ACHN (cell line): ENCODE measurements around the gene MLLT11.
"Not testable (repeated sequence)": the region's sequence is repeated elsewhere in the genome, so short reads cannot be mapped to it uniquely, and the experiment has no call there.

Source experiments
- DNase-seq: peaks from one replicate; pipeline ENCODE4 v3.0.0-alpha.2; 2015
- in situ Hi-C: cut with HindIII; loops from 2 replicates; pipeline ENCODE4 v1.10.0; 2017; ENCODE audit warnings: low sequenced_read_pairs, low pct_ligation_motif_present, low pct_unique_long_range_greater_than_20kb

Gene MLLT11

DNA sequence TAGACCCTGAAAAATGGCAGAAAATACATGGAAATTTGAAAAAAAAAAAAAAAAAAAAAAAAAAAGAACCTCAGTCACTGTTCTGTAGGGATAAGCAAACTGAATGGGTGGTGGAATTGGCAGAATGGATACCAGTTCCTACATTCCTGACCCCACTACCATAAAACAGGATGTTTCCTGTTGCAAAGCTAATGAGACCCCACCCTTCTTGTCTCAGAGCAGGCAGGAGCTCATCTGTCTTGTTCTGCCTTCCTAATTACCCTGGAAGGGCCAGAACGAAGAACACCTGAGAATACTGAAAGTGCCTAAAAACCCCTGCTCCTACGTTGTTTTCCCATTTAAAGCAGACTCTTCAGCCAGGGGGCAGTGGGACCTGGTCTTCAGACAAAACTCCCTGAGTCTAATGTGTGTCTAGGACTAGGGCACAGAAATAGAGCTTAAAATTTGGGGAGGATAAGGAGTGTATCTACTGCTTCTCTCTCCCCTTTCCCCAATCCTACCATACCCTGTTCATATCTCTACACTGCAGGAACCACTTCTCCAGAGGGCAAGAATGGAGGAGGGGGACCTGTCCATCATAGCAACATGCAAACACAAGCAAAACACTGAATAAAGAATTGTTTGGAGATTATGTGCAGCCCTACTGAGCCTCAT is 8.7 kb upstream of the MLLT11 start:
- in situ Hi-C loops, result no loop called here
- no peak for DNase-seq

DNA sequence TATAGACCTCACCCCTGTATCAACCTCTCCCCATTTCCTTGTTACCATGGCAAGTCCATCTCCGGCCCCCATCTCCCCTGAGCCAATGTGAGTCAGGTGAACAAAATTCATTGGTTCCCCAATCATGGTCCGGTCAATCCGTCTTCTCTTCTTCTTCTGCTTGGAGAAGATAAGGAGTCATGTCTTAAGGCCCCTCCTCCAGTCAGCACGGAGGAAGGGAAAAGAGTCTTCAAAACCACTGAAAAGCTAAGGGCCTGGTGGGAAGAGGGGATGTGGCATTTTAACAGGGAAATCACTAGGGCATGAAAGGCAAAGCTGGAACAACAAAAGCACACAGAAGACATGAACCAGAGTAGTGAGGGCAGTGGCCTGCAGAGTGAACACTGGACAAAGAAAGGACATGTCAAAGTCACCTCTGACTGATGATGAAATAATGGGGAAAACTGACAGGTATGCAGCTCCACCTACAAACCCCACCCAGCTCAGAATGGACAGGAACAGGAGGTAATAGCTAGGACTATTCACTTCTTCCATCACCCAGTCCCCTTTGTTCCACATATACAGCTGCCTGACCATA is 5.1 kb upstream of the MLLT11 start:
- DNase-seq, result no peak
- in situ Hi-C loops, result no loop called here

DNA sequence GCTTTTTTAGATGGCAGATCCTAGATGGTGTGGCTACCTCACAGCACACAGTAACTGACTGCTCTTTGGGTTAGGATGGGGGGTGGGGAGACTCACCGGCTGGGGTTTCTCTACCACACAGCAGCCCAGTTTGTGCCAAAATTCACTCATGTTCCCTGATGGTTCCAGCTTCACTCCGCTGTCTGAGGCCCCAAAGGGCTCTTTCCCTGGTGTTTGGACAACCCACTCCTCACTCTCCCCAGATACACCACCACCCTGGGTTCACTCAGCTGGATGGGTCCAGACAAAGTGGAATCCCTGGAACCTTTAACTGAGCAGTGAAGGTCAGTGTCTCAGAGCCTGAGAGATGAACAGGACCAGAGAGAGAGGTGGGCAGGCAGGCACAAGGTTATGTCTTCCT is 4.6 kb upstream of the MLLT11 start:
- in situ Hi-C loops, result no loop called here
- DNase-seq, result no peak

GRCh38 chr1:151056149-151056548 is 4.0 kb upstream of the MLLT11 start:
- in situ Hi-C loops, result no loop called here
- DNase-seq, result no peak

GRCh38 chr1:151058692-151059091 is 1.5 kb upstream of the MLLT11 start:
- in situ Hi-C loops, result no loop called here

GRCh38 chr1:151059109-151060006 is 839 bp upstream of the MLLT11 start, which contains the start of gene CDC42SE1:
TSS of gene CDC42SE1 (minus strand) at chr1:151059622. CDS start at chr1:151055730, 3,892 bp downstream.
- peak; percentile 90 for DNase-seq
- in situ Hi-C loops, result no loop called here

More at GRCh38 chr1:151058692-151059091, 1.5 kb upstream of the MLLT11 start:
- no peak for DNase-seq

GRCh38 chr1:151060657-151061421 is 642 bp downstream of the MLLT11 start:
- peak; percentile 21 for DNase-seq

DNA sequence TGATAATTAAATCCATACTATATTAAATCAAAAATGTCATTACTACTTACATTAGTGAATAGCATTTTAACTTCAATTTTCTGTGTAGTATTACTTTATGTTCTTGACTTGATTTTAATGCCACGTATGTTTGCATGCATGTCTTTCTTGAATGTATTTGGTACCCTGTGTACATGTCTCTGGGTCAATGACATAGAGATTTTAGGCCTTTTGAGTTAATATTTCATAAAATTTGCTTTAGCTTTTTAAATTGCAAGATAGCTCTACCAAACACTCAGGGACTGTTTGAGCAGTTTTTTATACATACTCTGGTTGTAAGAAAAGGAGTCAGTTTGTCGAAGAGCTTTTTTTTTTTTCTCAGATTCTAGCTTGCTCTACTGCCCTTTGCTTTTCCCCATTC is 1.5 kb downstream of the MLLT11 start:
- DNase-seq, result no peak
- in situ Hi-C loops, result no loop called here

More at GRCh38 chr1:151060657-151061421, 642 bp downstream of the MLLT11 start:
- in situ Hi-C loops, result no loop called here

GRCh38 chr1:151062741-151063371 is 2.7 kb downstream of the MLLT11 start:
- in situ Hi-C loops, result no loop called here
- peak; percentile 30 for DNase-seq

DNA sequence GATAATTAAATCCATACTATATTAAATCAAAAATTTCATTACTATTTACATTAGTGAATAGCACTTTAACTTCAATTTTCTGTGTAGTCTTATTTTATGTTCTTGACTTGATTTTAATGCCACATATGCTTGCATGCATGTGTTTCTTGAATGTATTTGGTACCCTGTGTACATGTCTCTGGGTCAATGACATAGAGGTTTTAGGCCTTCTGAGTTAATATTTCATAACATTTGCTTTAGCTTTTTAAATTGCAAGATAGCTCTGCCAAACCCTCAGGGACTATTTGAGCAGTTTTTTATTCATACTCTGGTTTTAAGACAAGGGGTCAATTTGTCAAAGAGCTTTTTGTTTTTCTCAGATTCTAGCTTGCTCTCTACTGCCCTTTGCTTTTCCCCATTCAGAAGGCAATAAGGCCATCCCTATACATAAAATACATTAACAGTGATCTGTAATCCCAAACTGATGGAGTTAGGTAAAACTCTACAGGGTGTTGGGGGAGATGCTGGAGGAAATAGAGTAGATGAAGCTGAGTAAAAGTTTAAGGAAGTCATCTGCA is 5.0 kb downstream of the MLLT11 start:
- in situ Hi-C loops, result no loop called here
- no peak for DNase-seq

DNA sequence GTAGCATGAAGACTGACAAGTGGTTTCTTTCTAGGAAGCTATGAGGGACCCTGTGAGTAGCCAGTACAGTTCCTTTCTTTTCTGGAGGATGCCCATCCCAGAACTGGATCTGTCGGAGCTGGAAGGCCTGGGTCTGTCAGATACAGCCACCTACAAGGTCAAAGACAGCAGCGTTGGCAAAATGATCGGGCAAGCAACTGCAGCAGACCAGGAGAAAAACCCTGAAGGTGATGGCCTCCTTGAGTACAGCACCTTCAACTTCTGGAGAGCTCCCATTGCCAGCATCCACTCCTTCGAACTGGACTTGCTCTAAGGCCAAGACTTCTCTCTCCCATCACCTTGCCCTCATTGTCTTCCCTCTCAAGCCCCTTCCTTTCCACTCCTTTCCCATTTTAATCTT is 7.0 kb downstream of the MLLT11 start:
- in situ Hi-C loops, result no loop called here
- DNase-seq, result no peak

GRCh38 chr1:151069103-151069486 is 8.9 kb downstream of the MLLT11 start:
- no peak for DNase-seq
- in situ Hi-C loops, result no loop called here

- DNase-seq, result peak; percentile 96
- in situ Hi-C loops, result no loop called here
These were observed 10.5 kb downstream of the MLLT11 start, which contains the start of gene GABPB2 for GRCh38 chr1:151070474-151071276. TSS of gene GABPB2 (plus strand) at chr1:151070761. CDS start at chr1:151088190, 17,429 bp downstream.

DNA sequence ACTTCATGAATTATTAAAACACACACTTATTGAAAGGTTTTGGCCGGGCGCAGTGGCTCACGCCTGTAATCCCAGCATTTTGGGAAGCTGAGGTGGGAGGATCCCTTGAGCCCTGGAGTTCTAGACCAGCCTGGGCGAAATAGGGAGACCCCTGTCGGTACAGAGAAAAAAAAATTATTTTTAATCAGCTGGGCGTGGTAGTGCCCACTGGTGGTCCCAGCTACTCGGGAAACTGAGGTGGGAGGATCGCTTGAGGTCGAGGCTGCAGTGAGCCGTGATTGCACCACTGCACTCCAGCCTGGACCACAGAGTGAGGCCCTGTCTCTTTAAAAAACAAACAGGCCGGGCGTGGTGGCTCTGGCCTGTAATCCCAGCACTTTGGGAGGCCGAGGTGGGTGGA is 12.0 kb downstream of the MLLT11 start:
- no peak for DNase-seq

GRCh38 chr1:151085953-151086559 is 25.9 kb downstream of the MLLT11 start:
- in situ Hi-C loops, result no loop called here
- DNase-seq, result no peak

More for the DNA sequence above, 12.0 kb downstream of the MLLT11 start:
- in situ Hi-C loops, result no loop called here

DNA sequence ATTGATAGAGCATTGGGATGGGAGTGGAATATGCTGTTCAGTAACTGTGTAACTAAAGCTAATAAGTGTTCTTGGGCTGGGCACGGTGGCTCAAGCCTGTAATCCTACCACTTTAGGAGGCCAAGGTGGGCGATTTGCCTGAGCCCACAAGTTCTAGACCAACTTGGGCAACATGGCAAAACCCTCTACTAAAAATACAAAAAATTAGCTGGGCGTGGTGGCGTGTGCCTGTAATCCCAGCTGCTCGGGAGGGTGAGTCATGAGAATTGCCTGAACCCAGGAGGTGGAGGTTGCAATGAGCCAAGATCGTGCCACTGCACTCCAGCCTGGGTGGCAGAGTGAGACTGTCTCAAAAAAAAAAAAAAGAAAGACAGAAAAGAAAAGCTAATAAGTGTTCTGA is 37.2 kb downstream of the MLLT11 start:
- DNase-seq, in situ Hi-C loops: not testable (repeated sequence)

DNA sequence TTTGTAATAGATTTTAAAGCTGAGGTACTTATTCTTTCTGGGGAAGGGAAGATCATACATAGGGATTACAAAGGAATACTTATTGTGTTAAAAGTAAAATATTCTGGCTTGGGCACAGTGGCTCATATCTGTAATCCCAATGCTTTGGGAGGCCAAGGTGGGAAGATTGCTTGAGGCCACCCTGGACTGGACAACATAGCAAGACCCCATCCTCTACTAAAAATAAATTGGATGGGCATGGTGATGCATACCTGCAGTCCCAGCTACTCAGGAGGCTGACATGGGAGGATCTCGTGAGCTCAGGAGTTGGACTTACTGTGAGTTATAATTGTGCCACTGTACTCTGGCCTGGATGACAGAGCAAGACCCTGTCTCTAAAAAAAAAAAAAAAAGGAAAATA is 37.9 kb downstream of the MLLT11 start:
- in situ Hi-C loops, result no loop called here
- no peak for DNase-seq
